Testis (tissue), 3 donors: ENCODE measurements around the gene XAF1. TPM values are rescaled to one million over a fixed set of nuclear protein-coding genes. Genes with fewer than 3 reads are reported as not detected.
"Not testable (repeated sequence)": the region's sequence is repeated elsewhere in the genome, so short reads cannot be mapped to it uniquely, and the experiment has no call there.

Experiments
- DNase-seq: peaks from one replicate; pipeline ENCODE4 v3.0.0-alpha.2; 2019
- H3K27ac ChIP-seq, 2 donors: fragments of 200-600 bp; sonication (generic); one replicate each; pipeline ENCODE4 v1.5.1; 2019
- H3K27me3 ChIP-seq: fragments of 200-600 bp; sonication (generic); one replicate; pipeline ENCODE4 v1.5.1; 2019
- H3K36me3 ChIP-seq: fragments of 200-600 bp; sonication (generic); one replicate; pipeline ENCODE4 v1.5.1; 2017; ENCODE audit warnings: low read depth; ENCODE audit errors: missing control alignments
- H3K4me1 ChIP-seq: fragments of 200-600 bp; sonication (generic); one replicate; pipeline ENCODE4 v1.5.1; 2019
- H3K4me3 ChIP-seq, 2 donors: fragments of 200-600 bp; sonication (generic); one replicate each; pipeline ENCODE4 v1.5.1; 2017 to 2019
- H3K9me3 ChIP-seq: fragments of 200-600 bp; sonication (generic); one replicate; pipeline ENCODE4 v1.5.1; 2017
- CTCF ChIP-seq, 3 experiments: fragments of 450-650 bp in 2 of 3; fragments of 200-600 bp in 1 of 3; sonication (generic) in 1 of 3; IDR thresholded peaks; one replicate each; pipeline ENCODE4 v1.5.1; 2016 to 2019; ENCODE audit warnings: antibody characterized with exemption in 3 of 3, mild to moderate bottlenecking in 2 of 3, moderate library complexity in 1 of 3
- POLR2A ChIP-seq: fragments of 450-650 bp; IDR thresholded peaks from one replicate; pipeline ENCODE4 v1.6.1; 2017; ENCODE audit warnings: antibody characterized with exemption, mild to moderate bottlenecking, moderate library complexity
- WGBS, 2 donors: methylation state at CpG; one replicate each; pipeline ENCODE4 v1.1.5; 2018; 5-methylcytosine and 5-hydroxymethylcytosine counted together
- intact Hi-C: fragments of 100-400 bp; cut with DNase I; formaldehyde crosslinking; loops from one replicate; pipeline ENCODE4 v1.15.1; 2023; ENCODE audit warnings: low total_unique reads
- polyA plus RNA-seq: library from polyadenylated mRNA; stranded (reverse); fragments of 350-450 nt; fragmentation: Illumina TruSeq; extraction: RNeasy Lipid Tissue Mini Kit (QIAGEN cat#74804); gene quantifications from one replicate; pipeline ENCODE4 v1.2.3, GENCODE V29; 2014; ENCODE audit warnings: low read depth, low replicate concordance; ENCODE audit not compliant: insufficient read depth
- total RNA-seq, 2 donors: library from RNA; depleted of rRNA; stranded (reverse); fragments of >200 nt; gene quantifications; one replicate each; pipeline ENCODE4 v1.2.3, GENCODE V29; 2016

The XAF1 gene
- total and polyA plus RNA-seq, 3 donors from 2014 or later: 10.4 to 39.6 (median 26.8) TPM

- peaks cover 5% of the 10 kb centered on the region for H3K4me1 ChIP-seq
- no peaks in the 10 kb centered on the region for H3K9me3 ChIP-seq
- DNase-seq: no peak
- no peak overlapping the region for H3K27ac ChIP-seq
- no peaks in the 10 kb centered on the region for H3K27me3 ChIP-seq
- no peaks in the 10 kb centered on the region for H3K36me3 ChIP-seq
- intact Hi-C loops: no loop called here
- no peak for TF ChIP-seq CTCF (IDR thresholded peaks at IDR 0.05)
- TF ChIP-seq POLR2A: no peak
- no peak overlapping the region for H3K4me3 ChIP-seq
- WGBS, 2 donors: 88 to 92% methylated on average over 1 of the region's 1 CpG
These were observed 16.2 kb downstream of the XAF1 start for GRCh38 chr17:6772016-6772415.

- H3K4me3 ChIP-seq, H3K27ac ChIP-seq, H3K9me3 ChIP-seq, H3K36me3 ChIP-seq, H3K27me3 ChIP-seq, intact Hi-C loops, H3K4me1 ChIP-seq, DNase-seq: not testable (repeated sequence)
- 79 to 85% methylated on average over 8 of the region's 8 CpGs for WGBS, 2 donors
These were observed 19.1 kb downstream of the XAF1 start for GRCh38 chr17:6774906-6775305.

GRCh38 chr17:6775871-6776405, 20.1 kb downstream of the XAF1 start, which contains the start of gene FBXO39:
Gene FBXO39, plus strand, starts transcription at chr17:6776215. Its CDS starts 3,654 bp downstream, at chr17:6779869.
- no peak within 1 kb of the TSS for H3K27ac ChIP-seq
- peaks cover 5% of the 10 kb centered on the region for H3K4me1 ChIP-seq
- H3K4me3 ChIP-seq: peak within 1 kb of the TSS; percentile 10 to 52
- 3 to 4% methylated on average over 31 to 42 of the region's 49 CpGs for WGBS, 2 donors
- no peaks in the 10 kb centered on the region for H3K36me3 ChIP-seq
- no peaks in the 10 kb centered on the region for H3K27me3 ChIP-seq
- no peaks in the 10 kb centered on the region for H3K9me3 ChIP-seq
- no peak for TF ChIP-seq POLR2A
- no peak for TF ChIP-seq CTCF (IDR thresholded peaks at IDR 0.05)
- intact Hi-C loops: no loop called here
- DNase-seq: no peak

- H3K4me3 ChIP-seq: no peak overlapping the region
- no peak overlapping the region for H3K27ac ChIP-seq
- H3K9me3 ChIP-seq: no peaks in the 10 kb centered on the region
- no peaks in the 10 kb centered on the region for H3K27me3 ChIP-seq
- 63 to 67% methylated on average over 2 of the region's 2 CpGs for WGBS, 2 donors
- peaks cover 5% of the 10 kb centered on the region for H3K4me1 ChIP-seq
- TF ChIP-seq CTCF (IDR thresholded peaks at IDR 0.05): no peak
- no peak for TF ChIP-seq POLR2A
- DNase-seq: no peak
- intact Hi-C loops: no loop called here
- H3K36me3 ChIP-seq: no peaks in the 10 kb centered on the region
These were observed 23.6 kb downstream of the XAF1 start for GRCh38 chr17:6779411-6779810.

- 76 to 88% methylated on average over 6 to 8 of the region's 8 CpGs for WGBS, 2 donors
- Histone ChIP-seq H3K4me1 (peaks cover 5% of the 10 kb centered on the region), H3K36me3 (no peaks in the 10 kb centered on the region), H3K27ac (no peak overlapping the region), H3K27me3 (no peaks in the 10 kb centered on the region), H3K9me3 (no peaks in the 10 kb centered on the region), H3K4me3 (no peak overlapping the region)
- intact Hi-C loops: no loop called here
- no peak for TF ChIP-seq POLR2A
- no peak for TF ChIP-seq CTCF (IDR thresholded peaks at IDR 0.05)
- no peak for DNase-seq
These were observed 24.2 kb downstream of the XAF1 start for GRCh38 chr17:6780001-6780400.
